Measurements from ENCODE around the gene KIAA1210. TPM values are rescaled to one million over a fixed set of nuclear protein-coding genes. Genes with fewer than 3 reads are reported as not detected.

The KIAA1210 gene
- total RNA-seq, 4 donors from 2014 or later: 0.09 TPM; not detected in 3

GRCh38 chrX:119069128-119069527 is 58.5 kb downstream of the KIAA1210 start:
- no peak for ATAC-seq (ENCODE audit: low FRiP score)
- TF ChIP-seq CTCF (IDR thresholded peaks at IDR 0.05): no peak

GRCh38 chrX:119067023-119067739 is 60.4 kb downstream of the KIAA1210 start:
- TF ChIP-seq CTCF (IDR thresholded peaks at IDR 0.05): peak in 1 of 3 donors; percentile 28
- DNase-seq (ENCODE audit: low spot score): no peak
- peak; percentile 77 for ATAC-seq (ENCODE audit: low FRiP score)

More at GRCh38 chrX:119069128-119069527, 58.5 kb downstream of the KIAA1210 start:
- no peak for DNase-seq (ENCODE audit: low spot score)

GRCh38 chrX:119063428-119063827 is 64.2 kb downstream of the KIAA1210 start:
- DNase-seq (ENCODE audit: low spot score) (no peak), ATAC-seq (ENCODE audit: low FRiP score) (no peak)
- TF ChIP-seq CTCF (IDR thresholded peaks at IDR 0.05): no peak

GRCh38 chrX:119062750-119063374 is 64.8 kb downstream of the KIAA1210 start:
- no peak for TF ChIP-seq CTCF (IDR thresholded peaks at IDR 0.05)
- ATAC-seq (ENCODE audit: low FRiP score) (peak; percentile 56), DNase-seq (ENCODE audit: low spot score) (no peak)

GRCh38 chrX:119055687-119056086 is 71.9 kb downstream of the KIAA1210 start:
- ATAC-seq (ENCODE audit: low FRiP score): no peak
- no peak for TF ChIP-seq CTCF (IDR thresholded peaks at IDR 0.05)
- DNase-seq (ENCODE audit: low spot score): no peak

- no peak for TF ChIP-seq CTCF (IDR thresholded peaks at IDR 0.05)
- ATAC-seq (ENCODE audit: low FRiP score): no peak
- no peak for DNase-seq (ENCODE audit: low spot score)
These were observed 81.7 kb downstream of the KIAA1210 start for GRCh38 chrX:119045884-119046283.

GRCh38 chrX:119042996-119043395 is 84.6 kb downstream of the KIAA1210 start:
- ATAC-seq (ENCODE audit: low FRiP score) (no peak), DNase-seq (ENCODE audit: low spot score) (no peak)
- no peak for TF ChIP-seq CTCF (IDR thresholded peaks at IDR 0.05)
